GM23248 (cell line): ENCODE results near the gene DSG3.

Source experiments
- EZH2 ChIP-seq: fragments of 200-600 bp; sonication (generic); IDR thresholded peaks from 2 replicates; pipeline ENCODE4 v1.6.1; 2018; ENCODE audit warnings: antibody characterized with exemption, mild to moderate bottlenecking; ENCODE audit not compliant: insufficient read depth, poor library complexity, severe bottlenecking
- EZH2phosphoT487 ChIP-seq: fragments of 200-600 bp; sonication (generic); IDR thresholded peaks from 2 replicates; pipeline ENCODE4 v1.6.1; 2018; ENCODE audit warnings: antibody characterized with exemption, moderate library complexity, mild to moderate bottlenecking, low read depth; ENCODE audit not compliant: insufficient read depth

- TF ChIP-seq EZH2 (no peak), EZH2phosphoT487 (no peak)
These were observed 41.8 kb downstream of the DSG3 start for GRCh38 chr18:31489311-31489710.
